ENCODE data around the gene KIF12.

Gene KIF12

GRCh38 chr9:114123031-114123977 is 24.2 kb upstream of the KIF12 start:
- FAIRE-seq, result no peak

DNA sequence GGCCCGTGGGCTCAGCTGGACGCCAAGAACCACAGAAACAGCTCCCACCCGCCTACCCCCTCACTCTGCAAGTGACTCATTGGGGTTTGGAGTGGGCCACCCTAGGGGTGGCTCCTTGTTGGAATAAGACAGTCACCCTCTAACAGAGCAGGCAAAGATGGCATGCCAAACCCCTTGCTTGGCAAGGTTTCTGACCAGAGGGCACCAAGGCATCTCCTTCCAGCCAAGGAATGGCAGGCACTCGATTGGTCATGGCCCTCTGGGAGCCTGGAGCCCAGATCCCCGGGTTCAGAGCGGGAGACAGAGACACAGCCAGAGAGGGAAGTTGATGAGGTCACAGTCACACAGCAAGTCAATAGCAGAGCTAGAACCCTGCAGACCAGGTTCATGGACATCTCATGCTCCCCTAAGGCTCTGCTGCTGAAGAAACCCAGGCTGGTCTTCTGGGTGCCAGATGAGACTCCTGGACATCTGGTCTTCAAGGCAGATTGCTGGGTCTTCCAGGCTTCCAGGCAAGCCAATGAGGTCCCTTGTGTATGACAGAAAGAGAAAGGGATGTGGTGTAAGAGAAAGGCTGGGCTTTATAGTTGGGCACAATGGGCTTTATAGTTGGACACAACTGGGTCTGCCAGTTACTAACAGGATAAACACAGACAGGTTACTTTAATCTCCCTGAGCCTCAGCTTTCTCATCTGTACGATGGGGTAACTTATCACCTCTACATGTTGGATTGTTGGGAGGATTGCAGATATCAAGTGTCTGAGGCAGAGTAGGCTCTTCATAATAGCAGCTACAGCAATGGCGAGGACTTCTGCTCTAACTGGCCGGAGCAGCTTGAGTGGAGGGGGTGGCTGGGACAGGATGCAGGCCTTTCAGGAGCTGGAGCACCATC is 23.3 kb upstream of the KIF12 start:
- FAIRE-seq, result no peak

DNA sequence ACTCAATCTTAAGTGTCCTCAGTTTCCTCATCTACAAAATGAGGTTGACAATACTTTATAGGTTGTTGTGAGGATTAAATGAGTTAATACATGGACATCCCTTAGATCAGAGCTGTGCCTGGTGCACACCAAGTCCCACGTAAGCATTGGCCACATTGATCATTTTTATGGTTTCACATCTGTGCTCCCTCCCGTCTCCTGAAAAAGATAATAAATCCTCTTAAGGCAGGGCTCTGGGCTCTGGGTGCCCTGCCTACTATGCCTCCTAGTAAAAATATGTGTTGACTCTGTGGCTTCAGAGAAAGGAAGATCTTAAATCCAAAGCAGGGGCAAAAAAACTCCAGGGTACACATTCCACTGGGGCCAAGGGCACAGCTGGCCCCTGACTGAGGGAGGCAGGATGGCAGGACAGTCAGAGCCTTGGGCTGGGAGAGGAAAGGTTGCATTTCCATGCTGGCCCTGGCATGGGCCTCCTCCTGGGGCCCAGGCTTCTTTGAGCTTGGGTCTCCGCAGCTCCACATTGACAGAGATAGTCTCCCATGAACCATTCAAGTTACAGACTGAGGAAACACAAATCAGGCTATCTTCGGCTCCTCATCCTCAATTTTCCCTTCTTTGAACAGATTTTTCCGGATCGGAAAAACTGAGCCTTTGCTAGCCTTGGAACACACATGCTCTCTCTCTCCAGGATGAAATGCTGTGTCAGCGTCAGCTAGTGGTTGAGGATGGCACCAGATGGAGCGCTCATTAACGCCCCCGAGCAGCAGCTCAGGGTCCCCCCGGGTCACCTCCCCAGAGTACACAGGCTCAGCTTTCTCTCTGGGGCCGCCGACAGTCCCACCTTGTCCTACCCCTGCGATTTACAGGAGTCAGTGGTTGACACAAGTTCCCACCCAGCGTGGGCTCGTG is 22.4 kb upstream of the KIF12 start:
- no peak for FAIRE-seq

DNA sequence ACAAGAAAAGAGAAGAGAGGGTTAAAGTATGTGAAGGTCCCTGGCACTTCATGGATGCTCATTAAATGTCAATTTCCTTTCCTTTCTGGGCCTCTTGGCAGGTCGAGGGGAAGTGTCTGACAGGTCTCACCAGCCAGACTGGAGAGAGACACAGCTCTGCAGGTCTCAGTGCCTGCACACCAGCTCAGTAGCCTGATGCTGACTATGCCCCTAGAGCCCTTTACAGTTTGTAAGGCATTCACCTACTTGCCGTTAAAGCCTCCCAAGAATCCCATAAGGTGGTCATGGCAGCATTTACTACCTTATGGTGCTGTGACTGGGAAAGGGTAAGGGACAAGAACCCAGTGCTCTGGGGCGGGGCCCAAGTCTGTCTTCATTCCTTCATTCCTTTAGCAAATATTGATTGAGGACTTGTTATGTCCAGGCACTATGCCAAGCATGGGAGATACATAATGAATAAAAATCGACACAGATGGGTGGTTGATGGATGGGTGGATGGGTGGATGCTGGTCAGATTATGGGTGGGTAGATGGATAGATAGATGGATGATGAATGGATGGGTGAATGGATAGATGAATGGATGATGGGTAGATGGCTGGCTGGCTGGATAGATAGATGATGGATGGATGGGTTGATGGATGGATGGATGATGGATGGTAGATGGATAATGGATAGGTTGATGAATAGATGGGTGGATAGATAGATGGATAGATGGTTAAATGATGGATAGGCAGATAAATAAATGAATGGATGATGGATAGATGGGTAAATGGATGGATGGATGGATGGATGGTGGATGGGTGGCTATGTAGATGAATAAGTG is 21.3 kb upstream of the KIF12 start:
- FAIRE-seq, result no peak

GRCh38 chr9:114119242-114120191 is 20.4 kb upstream of the KIF12 start:
- no peak for FAIRE-seq

DNA sequence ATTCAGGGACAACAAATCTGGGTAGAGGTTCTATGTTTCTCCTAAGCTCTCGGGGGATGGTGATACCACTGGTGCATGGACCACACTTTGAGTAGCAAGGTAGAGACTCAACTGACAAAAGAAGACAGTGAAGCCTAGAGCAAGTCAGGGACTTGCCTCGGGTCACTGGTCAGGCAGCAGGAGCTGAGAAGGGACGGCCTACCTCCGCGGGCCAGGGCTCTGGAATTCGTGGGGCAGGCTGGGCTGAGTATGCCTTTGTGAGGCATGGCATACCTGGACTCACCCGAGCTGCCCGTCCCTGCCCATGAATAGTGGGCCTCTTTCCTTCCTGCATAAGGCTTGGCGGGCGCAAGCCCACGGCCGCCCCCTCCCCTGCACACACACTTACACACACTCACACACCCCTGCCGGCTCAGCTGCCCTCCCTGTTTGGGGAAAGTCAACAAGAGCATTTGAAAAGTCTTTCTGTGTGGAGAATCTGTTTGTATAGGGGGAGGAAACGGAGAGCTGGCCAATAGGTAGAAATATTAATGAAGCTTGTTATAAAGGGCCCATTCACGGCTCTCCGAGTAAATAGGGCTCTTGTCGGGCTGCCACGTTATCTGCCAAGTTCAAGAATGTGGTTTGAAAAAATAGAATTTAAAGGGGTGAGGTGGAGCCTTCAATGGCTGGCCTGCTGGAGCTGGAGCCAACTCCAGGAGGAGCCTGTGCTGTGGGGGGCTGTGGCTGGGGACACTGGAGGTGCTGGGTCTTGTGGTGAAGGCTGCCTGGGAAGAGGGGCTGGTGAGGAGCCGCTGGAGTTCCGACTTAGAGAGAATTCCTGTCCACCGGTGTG is 19.1 kb upstream of the KIF12 start:
- FAIRE-seq, result no peak

DNA sequence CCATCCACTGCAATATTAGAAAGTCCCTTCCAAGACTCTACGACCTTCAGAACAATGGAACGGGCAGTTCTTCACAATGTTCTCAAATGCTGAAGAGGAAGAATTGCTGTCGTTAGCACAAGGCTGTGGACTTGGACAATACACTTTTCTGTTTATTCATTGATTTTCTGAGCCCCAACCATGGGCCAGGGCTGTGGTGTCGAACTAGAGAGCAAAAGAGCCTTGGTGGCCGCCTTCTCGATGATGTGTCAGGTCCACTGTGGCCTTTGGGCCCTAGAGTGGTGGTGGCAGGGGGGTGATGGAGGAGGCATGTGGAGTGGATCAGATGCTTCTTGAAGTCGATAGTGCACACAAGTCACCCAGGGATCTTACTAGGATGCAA is 18.5 kb upstream of the KIF12 start:
- FAIRE-seq, result no peak

GRCh38 chr9:114116126-114116747 is 17.1 kb upstream of the KIF12 start:
- no peak for FAIRE-seq

- no peak for FAIRE-seq
Observed at GRCh38 chr9:114115654-114116125, 16.6 kb upstream of the KIF12 start.

DNA sequence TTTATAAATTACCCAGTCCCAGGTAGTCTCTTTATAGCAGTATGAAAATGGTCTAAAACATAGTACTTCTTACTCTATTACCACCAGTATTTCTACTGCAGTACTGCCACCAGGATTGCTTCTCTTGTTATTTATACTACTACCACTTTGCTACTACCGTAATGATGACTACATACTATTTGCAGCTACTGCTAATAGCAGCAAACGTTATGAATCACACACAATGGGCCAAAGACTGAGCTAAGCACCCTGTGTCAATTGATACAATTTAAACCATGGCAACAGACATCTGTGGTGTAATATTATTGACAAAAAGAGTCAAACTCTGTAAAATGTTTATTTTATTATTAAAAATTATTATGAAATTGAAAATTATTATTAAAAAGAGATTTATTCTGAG is 15.3 kb upstream of the KIF12 start:
- no peak for FAIRE-seq

DNA sequence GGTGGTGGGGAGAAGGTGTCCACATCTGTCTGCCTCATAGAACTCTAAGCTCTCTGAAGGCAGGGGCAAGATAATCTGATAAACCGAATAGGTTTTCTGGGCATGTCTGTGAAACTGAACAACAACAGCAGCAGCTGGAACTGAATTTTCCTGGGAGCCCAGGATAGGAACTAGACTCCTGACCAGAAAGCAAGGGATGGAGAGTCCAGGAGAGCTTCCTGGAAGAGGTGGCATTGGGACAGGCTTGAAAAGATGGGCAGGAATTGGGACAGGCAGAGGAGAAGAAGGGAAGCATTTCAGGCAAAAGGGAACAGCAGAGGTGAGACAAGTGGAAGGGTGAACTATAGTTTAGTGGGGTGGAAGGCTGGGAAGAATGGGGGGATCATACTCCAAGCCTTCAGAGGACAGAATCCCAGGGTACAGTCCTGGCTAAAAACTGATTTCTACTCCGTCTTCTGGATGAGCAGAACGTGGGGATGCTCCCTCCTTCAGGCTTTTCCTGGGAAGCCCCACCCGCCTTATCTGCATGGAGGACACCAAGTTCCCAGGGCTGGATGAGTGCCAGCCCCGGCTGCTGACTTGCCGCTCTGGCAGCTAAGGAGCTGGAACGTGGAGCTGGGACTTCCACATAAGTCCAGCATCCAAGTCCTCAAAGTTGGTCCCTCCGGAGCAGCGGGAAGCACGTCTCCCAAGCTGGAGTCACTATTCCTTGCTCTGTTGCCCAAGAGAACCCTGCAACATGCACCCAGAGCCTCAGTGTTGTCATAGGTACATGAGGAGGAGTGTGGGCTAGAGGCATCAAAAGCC is 13.9 kb upstream of the KIF12 start:
- FAIRE-seq, result no peak

DNA sequence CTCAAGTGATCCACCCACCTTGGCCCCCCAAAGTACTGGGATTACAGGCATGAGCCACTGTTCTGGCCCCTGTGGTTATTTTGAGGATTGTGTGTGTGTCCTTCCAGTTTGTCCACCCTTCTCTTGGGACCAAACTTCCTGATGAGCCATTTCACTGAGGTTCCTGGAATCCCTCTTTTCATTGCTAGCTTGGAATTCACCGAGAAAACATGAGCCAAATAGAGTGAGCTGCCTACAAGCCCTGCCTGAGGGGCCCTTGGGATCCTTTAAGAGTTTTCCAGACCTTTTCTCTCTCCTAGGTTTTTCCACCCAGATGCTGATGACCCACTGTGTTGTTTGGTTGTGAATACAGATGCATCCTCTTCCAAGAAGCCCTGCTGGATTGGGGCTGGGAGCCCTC is 13.2 kb upstream of the KIF12 start:
- no peak for FAIRE-seq

DNA sequence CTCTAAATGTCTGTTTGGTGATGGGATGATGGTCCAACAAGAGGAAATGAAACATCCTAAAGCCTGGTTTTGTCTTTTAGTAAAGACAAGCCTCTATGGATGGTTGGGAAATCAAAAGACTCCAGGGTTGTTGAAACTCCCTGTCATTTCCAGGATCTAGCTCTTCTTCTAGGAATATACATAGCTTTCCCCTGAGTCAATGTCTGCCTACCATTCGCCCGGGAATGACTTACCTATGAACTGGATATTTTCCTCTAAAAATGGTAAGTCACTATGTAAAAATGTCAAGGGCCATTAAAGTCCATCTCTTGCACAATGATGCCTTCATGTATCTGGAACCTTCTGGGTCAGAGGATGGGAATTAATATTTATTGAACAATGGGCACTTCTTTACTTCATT is 11.1 kb upstream of the KIF12 start:
- FAIRE-seq, result no peak

- FAIRE-seq, result no peak
Observed at GRCh38 chr9:114109124-114109523, 10.0 kb upstream of the KIF12 start.

- no peak for FAIRE-seq
Observed at GRCh38 chr9:114108016-114108833, 9.1 kb upstream of the KIF12 start.

DNA sequence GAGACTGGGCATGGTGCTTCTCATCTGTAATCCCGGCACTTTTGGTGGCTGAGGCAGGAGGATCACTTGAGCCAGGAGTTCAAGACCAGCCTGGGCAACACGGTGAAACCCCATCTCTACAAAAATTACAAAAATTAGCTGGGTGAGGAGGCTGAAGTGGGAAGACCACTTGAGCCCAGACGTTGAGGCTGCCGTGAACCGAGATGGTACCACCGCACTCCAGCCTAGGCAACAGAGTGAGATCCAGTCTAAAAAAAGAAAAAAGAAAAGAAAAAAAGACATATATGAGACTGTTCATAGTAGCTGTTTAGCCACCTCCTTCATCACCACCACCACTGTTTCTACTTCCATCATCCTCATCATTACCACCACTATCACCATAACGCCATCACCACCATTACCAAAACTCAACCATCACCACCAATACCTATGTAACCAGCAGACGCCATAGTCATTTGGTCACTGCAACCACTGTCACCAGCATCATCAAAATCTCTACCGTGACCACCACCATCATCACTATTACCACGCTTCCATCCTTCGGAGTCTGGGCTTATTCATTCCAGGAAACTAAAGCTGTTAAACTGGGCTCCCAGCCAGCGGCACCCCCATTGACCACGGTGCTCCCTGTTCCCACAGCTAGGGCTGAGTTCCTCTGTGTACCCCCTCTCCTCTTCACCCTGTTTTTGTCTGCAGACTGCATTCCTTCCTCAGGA is 8.4 kb upstream of the KIF12 start:
- FAIRE-seq, result no peak

Measured in colon (tissue), 2 donors.